Lower leg skin (tissue), 4 donors: ENCODE data around the gene ALDH1A2. TPM values are rescaled to one million over a fixed set of nuclear protein-coding genes. Genes with fewer than 3 reads are reported as not detected.

ENCODE experiments used
- DNase-seq, 2 donors: peaks; one replicate each; pipeline ENCODE4 v3.0.0-alpha.2; 2019; ENCODE audit warnings: low spot score in 2 of 2
- H3K4me3 ChIP-seq: fragments of 200-600 bp; sonication (generic); 2 replicates; pipeline ENCODE4 v1.5.1; 2017; ENCODE audit warnings: mild to moderate bottlenecking, low read depth; ENCODE audit not compliant: poor library complexity, severe bottlenecking
- POLR2A ChIP-seq, 2 donors: fragments of 450-650 bp; IDR thresholded peaks; one replicate each; pipeline ENCODE4 v1.6.1; 2016 to 2017; ENCODE audit warnings: antibody characterized with exemption in 2 of 2, mild to moderate bottlenecking in 1 of 2, moderate library complexity in 1 of 2
- WGBS, 2 donors: methylation state at CpG; one replicate each; pipeline ENCODE4 v1.1.5; 2018; 5-methylcytosine and 5-hydroxymethylcytosine counted together
- intact Hi-C: fragments of 100-400 bp; cut with DNase I; formaldehyde crosslinking; loops from one replicate; pipeline ENCODE4 v1.15.0; 2023; ENCODE audit warnings: low total_unique reads
- total RNA-seq, 4 donors: library from RNA; depleted of rRNA; stranded (reverse); fragments of >200 nt; gene quantifications; one replicate each; pipeline ENCODE4 v1.1.0, GENCODE V29; 2016
- TF ChIP-seq, protein P1 (sequence below), 3 donors: fragments of 450-650 bp; IDR thresholded peaks; one replicate each; pipeline ENCODE4 v1.5.1; 2016; ENCODE audit warnings: antibody characterized with exemption in 3 of 3, mild to moderate bottlenecking in 3 of 3, moderate library complexity in 2 of 3

The ALDH1A2 gene
- total RNA-seq, 4 donors from 2014 or later: 1.2 to 6.0 (median 2.3) TPM

DNA sequence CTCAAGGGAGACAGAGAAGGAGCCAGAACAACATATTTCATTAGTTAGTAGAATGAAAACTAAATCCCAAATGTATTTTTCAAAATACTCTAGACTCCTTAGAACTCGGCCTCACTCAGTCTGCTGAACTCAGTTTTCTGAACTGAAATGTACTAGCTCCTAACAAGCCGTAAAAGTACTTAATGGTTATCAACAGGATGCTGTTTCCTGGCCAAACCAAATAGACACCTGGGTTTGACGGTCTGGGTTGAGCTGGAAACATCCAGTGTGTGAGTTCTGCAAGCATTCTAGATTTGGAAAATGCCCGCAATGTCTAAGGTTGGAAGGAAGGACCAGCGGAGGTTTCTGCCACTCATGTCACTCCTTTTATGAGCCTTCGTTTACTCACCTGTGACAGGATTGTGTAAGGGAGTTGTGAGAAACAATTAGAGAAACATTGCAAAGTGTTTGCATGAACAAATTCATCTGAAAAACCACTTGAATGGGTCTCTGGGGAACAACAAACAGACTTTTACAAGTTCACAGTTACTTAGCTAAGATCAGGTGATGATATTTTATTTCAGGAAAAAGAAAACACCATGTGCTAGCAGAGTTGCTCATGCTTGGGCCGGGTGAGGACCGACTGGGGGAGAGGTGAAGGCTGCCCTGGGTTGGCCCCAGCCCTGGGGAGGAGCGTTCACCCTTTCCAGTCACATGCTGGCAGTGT, 151.0 kb downstream of the ALDH1A2 start:
- TF ChIP-seq POLR2A (IDR thresholded peaks at IDR 0.05): no peak
- TF ChIP-seq, protein P1, sequence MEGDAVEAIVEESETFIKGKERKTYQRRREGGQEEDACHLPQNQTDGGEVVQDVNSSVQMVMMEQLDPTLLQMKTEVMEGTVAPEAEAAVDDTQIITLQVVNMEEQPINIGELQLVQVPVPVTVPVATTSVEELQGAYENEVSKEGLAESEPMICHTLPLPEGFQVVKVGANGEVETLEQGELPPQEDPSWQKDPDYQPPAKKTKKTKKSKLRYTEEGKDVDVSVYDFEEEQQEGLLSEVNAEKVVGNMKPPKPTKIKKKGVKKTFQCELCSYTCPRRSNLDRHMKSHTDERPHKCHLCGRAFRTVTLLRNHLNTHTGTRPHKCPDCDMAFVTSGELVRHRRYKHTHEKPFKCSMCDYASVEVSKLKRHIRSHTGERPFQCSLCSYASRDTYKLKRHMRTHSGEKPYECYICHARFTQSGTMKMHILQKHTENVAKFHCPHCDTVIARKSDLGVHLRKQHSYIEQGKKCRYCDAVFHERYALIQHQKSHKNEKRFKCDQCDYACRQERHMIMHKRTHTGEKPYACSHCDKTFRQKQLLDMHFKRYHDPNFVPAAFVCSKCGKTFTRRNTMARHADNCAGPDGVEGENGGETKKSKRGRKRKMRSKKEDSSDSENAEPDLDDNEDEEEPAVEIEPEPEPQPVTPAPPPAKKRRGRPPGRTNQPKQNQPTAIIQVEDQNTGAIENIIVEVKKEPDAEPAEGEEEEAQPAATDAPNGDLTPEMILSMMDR (IDR thresholded peaks at IDR 0.05): no peak
- no peak for DNase-seq
- no peak overlapping the region for H3K4me3 ChIP-seq
- intact Hi-C loops: no loop called here
- WGBS, 2 donors: 79 to 81% methylated on average over 9 of the region's 9 CpGs

- H3K4me3 ChIP-seq: no peak overlapping the region
- intact Hi-C loops: no loop called here
- TF ChIP-seq POLR2A (IDR thresholded peaks at IDR 0.05): no peak
- TF ChIP-seq, protein P1 (IDR thresholded peaks at IDR 0.05): no peak
- DNase-seq: no peak
- 13 to 25% methylated on average over 1 of the region's 1 CpG for WGBS, 2 donors
Observed at GRCh38 chr15:57911247-57911646, 154.3 kb downstream of the ALDH1A2 start.

DNA sequence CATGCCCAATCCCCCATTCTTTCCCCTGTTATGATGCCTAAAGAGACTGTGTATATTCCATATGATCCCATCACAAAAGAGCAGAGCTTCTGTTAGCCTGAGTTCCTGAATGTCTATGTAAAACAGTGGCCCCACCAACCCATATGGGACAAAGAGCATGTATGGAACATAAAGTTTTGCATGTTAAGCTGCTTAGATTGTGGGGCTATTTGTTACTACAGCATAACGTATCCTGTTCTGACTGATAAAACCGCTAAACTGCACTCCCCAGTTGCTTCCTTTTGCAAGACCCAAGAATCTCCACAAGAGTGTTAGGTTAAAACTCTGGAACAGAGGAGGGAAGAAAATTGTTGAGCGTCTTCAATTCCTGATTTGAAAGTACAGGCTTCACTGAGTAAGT, 154.8 kb downstream of the ALDH1A2 start:
- no peak overlapping the region for H3K4me3 ChIP-seq
- intact Hi-C loops: no loop called here
- TF ChIP-seq, protein P1 (IDR thresholded peaks at IDR 0.05): no peak
- TF ChIP-seq POLR2A (IDR thresholded peaks at IDR 0.05): no peak
- no peak for DNase-seq
- WGBS, 2 donors: 97 to 99% methylated on average over 3 of the region's 3 CpGs

GRCh38 chr15:57909388-57909787, 156.1 kb downstream of the ALDH1A2 start:
- no peak for DNase-seq
- TF ChIP-seq, protein P1 (IDR thresholded peaks at IDR 0.05): no peak
- TF ChIP-seq POLR2A (IDR thresholded peaks at IDR 0.05): no peak

DNA sequence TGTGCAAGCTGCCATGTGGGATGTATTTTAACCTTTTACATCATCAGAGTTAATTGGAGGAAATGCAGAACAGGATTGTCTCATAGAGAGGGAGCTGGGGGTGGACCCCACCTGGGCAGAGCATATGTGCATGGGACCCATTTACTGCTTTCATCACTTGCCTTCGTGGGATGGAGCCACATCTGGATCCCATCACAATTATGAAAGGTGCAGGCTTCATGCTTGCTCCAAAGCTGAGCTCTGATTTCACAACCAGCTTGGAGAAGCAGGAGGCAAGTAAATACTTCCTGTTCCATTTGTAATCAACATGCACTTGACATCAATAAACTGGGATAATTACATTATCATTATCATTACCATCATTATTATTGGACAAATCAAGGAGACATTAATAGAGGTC, 161.9 kb downstream of the ALDH1A2 start:
- DNase-seq: no peak
- H3K4me3 ChIP-seq: no peak overlapping the region
- TF ChIP-seq POLR2A (IDR thresholded peaks at IDR 0.05): no peak
- TF ChIP-seq, protein P1 (IDR thresholded peaks at IDR 0.05): no peak
- 36 to 56% methylated on average over 1 of the region's 1 CpG for WGBS, 2 donors
- intact Hi-C loops: no loop called here

More at GRCh38 chr15:57909388-57909787, 156.1 kb downstream of the ALDH1A2 start:
- H3K4me3 ChIP-seq: no peak overlapping the region
- intact Hi-C loops: no loop called here
- 49 to 62% methylated on average over 2 of the region's 2 CpGs for WGBS, 2 donors

Other genes with a start within 250 kb of the ALDH1A2 start
- 10 to 100 TPM; 22.6 to 75.8 (median 38.1) TPM for gene AQP9, start 72.7 kb upstream of the ALDH1A2 start, total RNA-seq